ENCODE results near the gene FBF1.

- TF ChIP-seq CTCF (IDR thresholded peaks at IDR 0.05) (no peak), POLR2A (IDR thresholded peaks at IDR 0.05) (no peak)
Measured at GRCh38 chr17:75943491-75943890, 2.6 kb upstream of the FBF1 start.

Measured in adrenal gland (tissue), 5 donors.